ENCODE measurements around the gene MYO19.
A peak's percentile ranks its signal among the peaks of the same experiment; 100 is the strongest.

Gene MYO19

DNA sequence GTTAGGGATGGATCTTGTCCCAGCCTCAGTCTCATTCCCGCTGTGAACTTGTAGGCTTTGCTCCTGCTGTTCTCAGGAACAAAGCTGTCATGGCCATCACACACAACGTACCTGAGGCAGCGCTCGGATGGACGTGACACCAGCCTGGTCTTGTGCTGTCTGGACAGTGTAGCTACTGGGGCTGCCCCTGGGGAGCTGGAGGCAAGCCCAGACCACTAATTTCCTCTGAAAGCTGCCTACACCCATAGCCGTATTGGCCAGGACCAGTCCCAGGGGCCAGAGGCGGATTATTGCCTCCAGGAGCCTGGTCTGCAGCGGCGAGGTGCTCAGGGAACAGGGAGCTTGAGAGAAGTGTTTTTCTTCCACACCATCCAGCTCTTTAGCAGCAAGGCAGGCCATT is 36.5 kb downstream of the MYO19 start:
- TF ChIP-seq CTCF (IDR thresholded peaks at IDR 0.05; ENCODE audit: low read depth, low read length), result no peak
- no peak overlapping the region for H3K27ac ChIP-seq
- DNase-seq, result no peak

GRCh38 chr17:36496018-36496789 is 38.5 kb downstream of the MYO19 start:
- no peaks in the 10 kb centered on the region for H3K9me3 ChIP-seq (ENCODE audit: severe bottlenecking)
- TF ChIP-seq CTCF (IDR thresholded peaks at IDR 0.05; ENCODE audit: low read depth, low read length), result no peak
- H3K27ac ChIP-seq, result peak overlapping the region; percentile 78
- H3K27me3 ChIP-seq (ENCODE audit: insufficient read depth, low read depth, severe bottlenecking), result no peaks in the 10 kb centered on the region
- peaks cover 90% of the 10 kb centered on the region for H3K36me3 ChIP-seq
- DNase-seq, result peak; percentile 55
- no peak overlapping the region for H3K4me3 ChIP-seq (ENCODE audit: low read depth, low read length)

More for the DNA sequence above, 36.5 kb downstream of the MYO19 start:
- Histone ChIP-seq H3K4me3 (ENCODE audit: low read depth, low read length) (no peak overlapping the region), H3K9me3 (ENCODE audit: severe bottlenecking) (no peaks in the 10 kb centered on the region), H3K27me3 (ENCODE audit: insufficient read depth, low read depth, severe bottlenecking) (no peaks in the 10 kb centered on the region), H3K36me3 (peaks cover 88% of the 10 kb centered on the region)

DNA sequence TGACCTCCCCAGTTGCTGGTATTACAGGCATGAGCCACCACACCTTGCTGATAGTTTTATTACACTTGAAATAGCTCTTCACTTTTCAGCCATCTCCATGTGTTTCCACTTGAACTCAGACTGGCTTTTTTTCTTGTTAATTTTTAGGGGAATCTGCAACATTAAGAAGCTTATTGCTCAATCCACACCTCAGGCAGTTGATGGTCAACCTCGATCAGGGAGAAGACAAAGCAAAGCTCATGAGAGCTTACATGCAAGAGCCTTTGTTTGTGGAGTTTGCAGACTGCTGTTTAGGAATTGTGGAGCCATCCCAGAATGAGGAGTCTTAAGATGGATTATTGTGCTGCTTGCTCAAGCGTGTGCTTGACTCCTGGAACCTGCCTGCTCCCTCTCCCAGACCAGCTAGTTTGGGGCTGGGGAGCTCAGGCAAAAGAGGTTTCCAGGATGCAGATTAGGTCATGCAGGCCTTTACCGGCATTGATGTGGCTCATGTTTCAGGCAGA is 39.5 kb downstream of the MYO19 start:
- Histone ChIP-seq H3K27me3 (ENCODE audit: insufficient read depth, low read depth, severe bottlenecking) (no peaks in the 10 kb centered on the region), H3K36me3 (peaks cover 86% of the 10 kb centered on the region), H3K9me3 (ENCODE audit: severe bottlenecking) (no peaks in the 10 kb centered on the region), H3K27ac (peak overlapping the region; percentile 78), H3K4me3 (ENCODE audit: low read depth, low read length) (no peak overlapping the region)
- TF ChIP-seq CTCF (IDR thresholded peaks at IDR 0.05; ENCODE audit: low read depth, low read length), result no peak
- peak; percentile 64 for DNase-seq

DNA sequence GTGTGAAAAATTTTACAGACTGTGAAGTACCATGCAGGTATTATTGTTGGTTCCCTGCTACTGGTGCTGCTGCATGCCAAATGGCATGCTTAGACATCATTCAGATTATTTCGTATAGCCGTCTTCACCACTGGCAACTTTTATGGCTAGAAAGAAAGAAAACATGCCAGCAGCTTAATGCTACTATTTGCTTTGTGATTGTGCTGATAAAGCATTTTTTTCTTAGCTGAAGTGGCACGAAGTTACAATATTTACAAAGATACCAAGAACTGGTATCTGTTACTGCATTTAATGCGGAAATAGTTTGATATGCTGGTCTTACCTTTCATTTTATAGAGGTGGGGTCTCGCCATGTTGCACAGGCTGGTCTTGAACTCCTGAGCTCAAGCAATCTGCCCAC is 40.0 kb downstream of the MYO19 start:
- H3K36me3 ChIP-seq, result peaks cover 83% of the 10 kb centered on the region
- H3K27ac ChIP-seq, result peak overlapping the region; percentile 78
- no peaks in the 10 kb centered on the region for H3K27me3 ChIP-seq (ENCODE audit: insufficient read depth, low read depth, severe bottlenecking)
- no peaks in the 10 kb centered on the region for H3K9me3 ChIP-seq (ENCODE audit: severe bottlenecking)
- no peak overlapping the region for H3K4me3 ChIP-seq (ENCODE audit: low read depth, low read length)
- DNase-seq, result no peak
- no peak for TF ChIP-seq CTCF (IDR thresholded peaks at IDR 0.05; ENCODE audit: low read depth, low read length)

GRCh38 chr17:36493956-36494355 is 40.7 kb downstream of the MYO19 start:
- Histone ChIP-seq H3K36me3 (peaks cover 80% of the 10 kb centered on the region), H3K4me3 (ENCODE audit: low read depth, low read length) (no peak overlapping the region), H3K9me3 (ENCODE audit: severe bottlenecking) (no peaks in the 10 kb centered on the region), H3K27ac (no peak overlapping the region), H3K27me3 (ENCODE audit: insufficient read depth, low read depth, severe bottlenecking) (no peaks in the 10 kb centered on the region)
- DNase-seq, result no peak
- no peak for TF ChIP-seq CTCF (IDR thresholded peaks at IDR 0.05; ENCODE audit: low read depth, low read length)
